ENCODE data around the gene FAM98A.

Gene FAM98A

GRCh38 chr2:33595385-33595784 lies 3.7 kb downstream of the FAM98A start:
- DNase-seq, result no peak

- no peak for DNase-seq
Observed at GRCh38 chr2:33589444-33589843, 9.7 kb downstream of the FAM98A start.

GRCh38 chr2:33588232-33588631 lies 10.9 kb downstream of the FAM98A start:
- no peak for DNase-seq

DNA sequence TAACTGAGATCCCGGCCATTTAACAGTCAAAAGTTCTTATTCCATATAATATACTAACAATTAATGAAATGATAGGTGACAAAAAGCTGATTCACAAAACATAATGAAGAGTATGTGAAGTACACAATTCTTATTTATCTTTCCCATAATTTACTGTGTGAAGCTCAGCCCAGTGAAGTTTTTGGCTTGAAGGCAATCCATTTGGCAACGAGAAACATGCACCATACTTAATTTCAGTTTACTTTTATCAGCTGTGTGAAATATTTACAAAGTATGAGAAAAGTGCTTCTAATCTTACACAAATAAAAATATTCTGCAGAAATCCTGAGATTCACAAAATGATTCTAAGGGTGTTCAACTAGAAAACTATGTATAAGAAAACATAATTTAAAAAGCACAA lies 12.3 kb downstream of the FAM98A start:
- DNase-seq, result no peak

- DNase-seq, result peak in 1 of 4 experiments; percentile 5
Observed at GRCh38 chr2:33583194-33583938, 15.7 kb downstream of the FAM98A start.

GRCh38 chr2:33581872-33582271 lies 17.2 kb downstream of the FAM98A start:
- DNase-seq, result no peak

DNA sequence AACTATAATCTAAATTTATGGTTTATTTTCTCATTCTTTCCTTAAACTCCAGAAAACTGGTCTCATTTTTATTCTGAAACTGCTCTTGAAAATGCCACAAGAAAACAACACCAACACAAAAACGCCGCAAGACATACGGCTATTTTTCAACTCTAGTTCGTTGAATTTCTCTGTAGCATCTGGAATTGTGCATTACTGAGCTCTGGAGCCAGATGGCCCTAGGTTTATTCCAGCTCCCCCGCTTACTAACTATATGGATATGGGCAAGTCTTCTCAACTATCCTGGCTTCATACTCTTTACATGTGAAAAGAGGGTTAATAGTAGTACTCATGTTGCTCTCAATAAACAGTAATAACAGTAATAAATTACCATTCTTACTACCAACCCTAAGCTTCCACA lies 19.9 kb downstream of the FAM98A start:
- no peak for DNase-seq

GRCh38 chr2:33577668-33578067 lies 21.4 kb downstream of the FAM98A start:
- DNase-seq, result no peak

- no peak for DNase-seq
Observed at GRCh38 chr2:33577084-33577483, 22.0 kb downstream of the FAM98A start.

- DNase-seq, result no peak
Observed at GRCh38 chr2:33573657-33574056, 25.4 kb downstream of the FAM98A start.

DNA sequence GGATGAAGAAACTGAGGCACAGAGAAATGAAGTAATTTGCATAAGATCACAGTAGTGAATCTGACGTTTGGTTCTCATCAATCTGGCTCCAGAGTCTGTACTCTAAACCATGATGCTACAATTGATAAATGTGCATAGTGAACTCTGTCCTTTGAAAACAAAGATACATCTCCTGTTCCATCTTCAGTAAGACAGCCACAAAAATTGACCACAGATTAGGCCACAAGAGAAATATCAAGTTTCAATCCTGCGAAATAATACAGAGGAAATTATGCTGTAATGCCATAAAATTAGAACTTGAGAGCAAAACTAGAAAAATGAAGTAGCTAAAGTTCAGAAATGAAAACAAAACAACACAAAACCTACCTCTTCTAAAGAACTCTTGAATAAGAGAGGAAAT lies 28.4 kb downstream of the FAM98A start:
- DNase-seq, result no peak

GRCh38 chr2:33561872-33562271 lies 37.2 kb downstream of the FAM98A start:
- no peak for DNase-seq

DNA sequence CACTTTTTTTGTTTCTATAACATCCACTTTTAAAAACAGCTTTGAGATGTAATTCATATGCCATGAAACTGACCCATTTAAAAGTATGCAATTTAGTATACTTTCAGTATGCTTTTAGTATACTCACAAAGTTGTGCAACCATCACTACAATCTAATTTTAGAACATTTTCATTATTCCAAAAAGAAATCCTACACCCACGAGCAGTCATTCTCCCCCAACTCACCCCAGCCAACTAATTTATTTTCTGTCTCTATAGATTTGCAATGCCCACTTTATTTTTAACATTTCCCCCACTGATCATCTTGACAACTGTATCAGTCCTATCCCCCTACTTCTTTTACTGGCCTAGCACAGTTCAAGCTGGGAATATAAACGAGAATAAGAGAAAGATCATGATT lies 39.1 kb downstream of the FAM98A start:
- DNase-seq, result no peak

GRCh38 chr2:33559328-33559727 lies 39.8 kb downstream of the FAM98A start:
- DNase-seq, result no peak

- DNase-seq, result no peak
Observed at GRCh38 chr2:33555681-33556080, 43.4 kb downstream of the FAM98A start.

DNA sequence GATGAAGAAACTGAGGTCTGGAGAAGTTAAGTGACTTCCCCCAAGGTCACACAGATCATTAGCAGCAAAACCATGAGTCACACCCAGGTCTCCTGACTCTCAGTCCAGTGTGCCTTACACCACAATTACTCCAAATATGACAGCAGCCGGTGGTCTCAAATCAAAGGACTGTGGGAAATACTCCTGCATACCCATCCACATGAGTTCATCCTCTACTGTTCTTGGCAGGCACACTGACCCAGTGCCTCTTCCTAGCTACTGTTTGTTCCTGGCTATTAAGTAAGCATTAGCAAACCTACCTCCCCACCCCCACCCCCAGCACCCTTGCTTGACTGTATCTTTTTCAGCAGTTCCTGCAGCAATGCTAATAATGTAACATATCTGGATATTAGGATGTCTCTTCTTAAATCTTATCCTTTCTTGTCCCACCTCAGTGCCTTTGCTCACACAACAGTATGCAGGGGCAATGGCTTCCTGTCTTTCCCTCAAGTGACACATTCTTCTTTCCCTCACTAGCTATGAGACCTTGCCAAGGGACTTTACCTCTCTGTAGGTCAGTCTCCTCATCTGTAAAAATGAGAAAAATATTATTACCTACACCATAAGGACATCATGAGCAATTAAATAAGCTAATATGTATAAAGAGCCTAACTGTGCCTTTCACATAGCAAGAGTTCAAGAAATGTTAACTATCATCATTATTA lies 46.2 kb downstream of the FAM98A start:
- DNase-seq, result no peak

DNA sequence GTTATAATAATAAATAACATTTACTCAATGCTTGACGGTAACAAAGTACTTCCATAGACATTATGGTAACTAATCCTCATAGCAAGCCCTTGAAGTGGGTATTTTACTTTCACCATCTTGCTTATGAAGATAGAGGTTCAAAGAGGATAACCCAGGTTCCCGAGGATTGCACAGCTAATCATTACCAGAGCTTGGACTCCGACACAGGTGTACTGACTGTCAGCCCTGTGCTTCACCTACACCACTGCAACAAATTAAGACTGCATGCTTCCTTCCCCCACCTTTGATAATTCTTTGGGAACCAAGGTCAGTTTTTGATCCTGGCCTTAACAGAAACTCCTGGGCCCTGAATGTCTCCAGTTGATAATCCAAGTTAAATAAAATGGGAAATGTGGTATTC lies 48.9 kb downstream of the FAM98A start:
- DNase-seq, result no peak

DNA sequence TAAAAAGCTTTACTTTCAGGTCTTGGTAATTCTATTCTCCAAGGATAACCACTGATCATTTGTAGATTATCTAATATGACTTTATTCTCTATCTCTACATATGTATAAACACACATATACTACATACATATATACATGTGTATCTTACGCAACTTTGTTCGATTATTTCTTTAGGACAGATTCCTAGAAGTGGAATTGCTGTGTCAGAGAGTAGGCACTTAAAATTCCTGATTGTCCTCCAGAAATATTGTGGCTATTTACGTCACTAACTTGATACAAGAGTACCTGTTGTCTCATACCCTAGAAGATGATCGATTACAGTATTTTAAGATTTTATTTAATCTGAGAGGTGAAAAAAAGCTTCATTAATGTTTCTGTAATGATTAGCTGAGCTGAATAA lies 57.9 kb downstream of the FAM98A start:
- DNase-seq, result no peak

DNA sequence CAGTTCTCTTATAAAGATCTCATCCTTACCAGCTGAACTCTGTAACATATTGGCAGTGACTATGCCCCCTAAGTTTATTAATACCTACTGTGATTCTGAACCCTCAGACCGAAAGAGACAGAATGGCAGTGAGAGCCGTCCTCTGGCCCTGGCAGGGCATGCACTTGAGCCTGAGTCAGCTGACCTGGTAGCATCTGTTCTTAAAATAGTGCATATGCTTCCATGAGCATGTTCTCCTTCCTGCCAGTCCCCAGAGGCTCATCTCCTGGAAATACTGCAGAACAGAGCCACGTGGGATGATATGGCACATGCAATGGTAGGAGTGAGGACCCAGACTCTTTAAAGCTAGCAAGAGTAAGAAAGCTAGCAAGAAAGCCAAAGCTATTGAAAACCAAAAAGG lies 63.7 kb downstream of the FAM98A start:
- no peak for DNase-seq
